HG03060 (cell line): ENCODE measurements around the gene MAGEE1.
A peak's percentile ranks its signal among the peaks of the same experiment; 100 is the strongest.

Source experiments
- ATAC-seq: cut with Tn5 transposase; IDR thresholded peaks from one replicate; pipeline ENCODE4 v1.9.1; 2021; ENCODE audit warnings: low read depth, moderate number of reproducible peaks; ENCODE audit not compliant: unreplicated experiment

MAGEE1 gene

GRCh38 chrX:76427560-76428242 lies at the start of gene MAGEE1:
TSS of gene MAGEE1 (plus strand) at chrX:76427710. CDS start at chrX:76427931, 221 bp downstream.
- peak; percentile 74 for ATAC-seq

- no peak for ATAC-seq
These were observed 28.5 kb upstream of the MAGEE1 start for GRCh38 chrX:76398970-76399369.

GRCh38 chrX:76407795-76408194 lies 19.7 kb upstream of the MAGEE1 start:
- ATAC-seq = no peak

GRCh38 chrX:76420237-76420636 lies 7.3 kb upstream of the MAGEE1 start:
- no peak for ATAC-seq

GRCh38 chrX:76428243-76429130 lies 977 bp downstream of the MAGEE1 start:
- ATAC-seq = peak; percentile 18

GRCh38 chrX:76433219-76433618 lies 5.7 kb downstream of the MAGEE1 start:
- ATAC-seq = no peak

GRCh38 chrX:76434103-76434741 lies 6.7 kb downstream of the MAGEE1 start:
- no peak for ATAC-seq

- ATAC-seq = no peak
These were observed 11.7 kb downstream of the MAGEE1 start for GRCh38 chrX:76439188-76439587.

- no peak for ATAC-seq
These were observed 26.4 kb downstream of the MAGEE1 start for GRCh38 chrX:76453737-76454406.

- ATAC-seq = no peak
These were observed 27.0 kb downstream of the MAGEE1 start for GRCh38 chrX:76454456-76454927.

- no peak for ATAC-seq
These were observed 49.8 kb downstream of the MAGEE1 start for GRCh38 chrX:76477353-76477752.
